Activated T-cell treated with anti-CD3 and anti-CD28 coated beads for 1 hour (primary cell): ENCODE data around the gene ANKRD13B.

ENCODE experiments used
- DNase-seq: peaks from one replicate; pipeline ENCODE4 v3.0.0-alpha.2; 2020; ENCODE audit warnings: low read depth

The ANKRD13B gene

GRCh38 chr17:29594519-29595090 is 1.7 kb downstream of the ANKRD13B start:
- DNase-seq, result no peak

- DNase-seq, result no peak
These were observed 2.4 kb downstream of the ANKRD13B start for GRCh38 chr17:29595107-29595942.

GRCh38 chr17:29595943-29596774 is 3.2 kb downstream of the ANKRD13B start:
- DNase-seq, result no peak

- no peak for DNase-seq
These were observed 3.9 kb downstream of the ANKRD13B start for GRCh38 chr17:29596811-29597210.

- DNase-seq, result no peak
These were observed 4.6 kb downstream of the ANKRD13B start for GRCh38 chr17:29597361-29598172.

GRCh38 chr17:29603109-29603674 is 10.3 kb downstream of the ANKRD13B start:
- DNase-seq, result no peak

GRCh38 chr17:29607557-29608195 is 14.7 kb downstream of the ANKRD13B start:
- no peak for DNase-seq

GRCh38 chr17:29608986-29609385 is 16.1 kb downstream of the ANKRD13B start:
- DNase-seq, result no peak

- DNase-seq, result no peak
These were observed 17.5 kb downstream of the ANKRD13B start for GRCh38 chr17:29610395-29610794.

GRCh38 chr17:29611351-29612093 is 18.6 kb downstream of the ANKRD13B start:
- DNase-seq, result no peak

- DNase-seq, result no peak
These were observed 19.1 kb downstream of the ANKRD13B start for GRCh38 chr17:29612094-29612403.

- DNase-seq, result no peak
These were observed 19.7 kb downstream of the ANKRD13B start for GRCh38 chr17:29612404-29613280.

- peak; percentile 91 for DNase-seq
These were observed 20.5 kb downstream of the ANKRD13B start for GRCh38 chr17:29613352-29613837.

GRCh38 chr17:29613856-29614255 is 20.9 kb downstream of the ANKRD13B start:
- no peak for DNase-seq

- no peak for DNase-seq
These were observed 21.6 kb downstream of the ANKRD13B start for GRCh38 chr17:29614349-29615047.

GRCh38 chr17:29615048-29615385 is 22.1 kb downstream of the ANKRD13B start:
- DNase-seq, result no peak

- peak; percentile 78 for DNase-seq
These were observed 22.8 kb downstream of the ANKRD13B start for GRCh38 chr17:29615492-29616299.
